Tibial nerve (tissue), 4 donors: ENCODE data around the gene TBC1D4. TPM values are rescaled to one million over a fixed set of nuclear protein-coding genes. Genes with fewer than 3 reads are reported as not detected.
"Not testable (repeated sequence)": the region's sequence is repeated elsewhere in the genome, so short reads cannot be mapped to it uniquely, and the experiment has no call there.

Source experiments
- DNase-seq, 2 donors: peaks; one replicate each; pipeline ENCODE4 v3.0.0-alpha.2; 2019; ENCODE audit warnings: low spot score in 2 of 2
- H3K27ac ChIP-seq, 4 donors: fragments of 200-600 bp; sonication (generic) in 3 of 4; one replicate each; pipeline ENCODE4 v1.5.1; 2017 to 2019; ENCODE audit warnings: mild to moderate bottlenecking in 1 of 4
- H3K27me3 ChIP-seq, 2 donors: fragments of 200-600 bp; sonication (generic) in 1 of 2; one replicate each; pipeline versions ENCODE4 v1.5.1 to v1.6.0; 2017 to 2019
- H3K36me3 ChIP-seq, 3 donors: fragments of 200-600 bp; sonication (generic); one replicate each; pipeline ENCODE4 v1.5.1; 2018 to 2019
- H3K4me1 ChIP-seq, 4 donors: fragments of 200-600 bp; sonication (generic) in 3 of 4; one replicate each; pipeline ENCODE4 v1.5.1; 2017 to 2019
- H3K4me3 ChIP-seq, 4 donors: fragments of 200-600 bp; sonication (generic) in 3 of 4; one replicate each; pipeline ENCODE4 v1.5.1; 2017 to 2019; ENCODE audit warnings: mild to moderate bottlenecking in 1 of 4, moderate library complexity in 1 of 4
- H3K9me3 ChIP-seq, 4 donors: fragments of 200-600 bp; sonication (generic) in 3 of 4; one replicate each; pipeline ENCODE4 v1.5.1; 2017 to 2019
- EP300 ChIP-seq, 2 donors: sonication (generic); formaldehyde crosslinking; IDR thresholded peaks; one replicate each; pipeline ENCODE4 v1.6.1; 2017; ENCODE audit warnings: antibody characterized with exemption in 2 of 2, mild to moderate bottlenecking in 1 of 2
- POLR2A ChIP-seq, 2 donors: fragments of 450-650 bp; IDR thresholded peaks; one replicate each; pipeline ENCODE4 v1.6.1; 2017; ENCODE audit warnings: antibody characterized with exemption in 2 of 2, mild to moderate bottlenecking in 2 of 2, moderate library complexity in 2 of 2
- WGBS, 2 donors: methylation state at CpG; one replicate each; pipeline ENCODE4 v1.1.5; 2018; 5-methylcytosine and 5-hydroxymethylcytosine counted together
- total RNA-seq, 4 donors: library from RNA; depleted of rRNA; stranded (reverse); fragments of >200 nt; gene quantifications; one replicate each; pipeline ENCODE4 v1.1.0, GENCODE V29; 2016
- TF ChIP-seq, protein P1 (sequence below), 5 experiments: fragments of 200-600 bp in 3 of 5; fragments of 450-650 bp in 2 of 5; sonication (generic) in 3 of 5; IDR thresholded peaks; one replicate each; pipeline ENCODE4 v1.5.1; 2016 to 2019; ENCODE audit warnings: antibody characterized with exemption in 5 of 5, mild to moderate bottlenecking in 3 of 5, moderate library complexity in 2 of 5

TBC1D4 gene
- total RNA-seq, 4 donors from 2014 or later: 17.7 to 45.4 (median 33.4) TPM

DNA sequence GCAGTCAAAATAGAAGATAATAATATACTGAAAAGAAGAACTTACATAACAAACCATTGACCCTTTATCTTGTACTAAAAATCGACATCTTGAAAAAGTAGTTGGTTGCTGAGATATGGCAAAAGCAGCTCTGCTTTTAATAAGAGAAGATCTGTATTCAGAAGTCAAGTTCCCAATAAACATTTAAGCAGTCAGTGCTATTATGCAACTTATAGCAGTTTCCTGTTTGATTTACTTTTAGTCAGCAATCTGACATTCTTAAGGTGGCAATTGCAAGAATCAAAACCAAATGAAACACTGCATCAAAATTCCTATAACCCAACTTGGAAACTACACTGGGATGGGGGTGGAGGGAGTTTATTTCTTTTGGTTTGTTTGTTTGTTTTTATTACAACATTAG lies 165.5 kb downstream of the TBC1D4 start:
- WGBS, 2 donors: 51 to 58% methylated on average over 1 of the region's 1 CpG
- Histone ChIP-seq H3K9me3 (no peaks in the 10 kb centered on the region), H3K27me3 (no peaks in the 10 kb centered on the region), H3K36me3 (peaks cover 0 to 12% (median 0%) of the 10 kb centered on the region in 3 donors), H3K4me1 (no peaks in the 10 kb centered on the region), H3K27ac (no peak overlapping the region), H3K4me3 (no peak overlapping the region)
- no peak for TF ChIP-seq EP300 (IDR thresholded peaks at IDR 0.05)
- TF ChIP-seq POLR2A (IDR thresholded peaks at IDR 0.05): no peak
- TF ChIP-seq, protein P1, sequence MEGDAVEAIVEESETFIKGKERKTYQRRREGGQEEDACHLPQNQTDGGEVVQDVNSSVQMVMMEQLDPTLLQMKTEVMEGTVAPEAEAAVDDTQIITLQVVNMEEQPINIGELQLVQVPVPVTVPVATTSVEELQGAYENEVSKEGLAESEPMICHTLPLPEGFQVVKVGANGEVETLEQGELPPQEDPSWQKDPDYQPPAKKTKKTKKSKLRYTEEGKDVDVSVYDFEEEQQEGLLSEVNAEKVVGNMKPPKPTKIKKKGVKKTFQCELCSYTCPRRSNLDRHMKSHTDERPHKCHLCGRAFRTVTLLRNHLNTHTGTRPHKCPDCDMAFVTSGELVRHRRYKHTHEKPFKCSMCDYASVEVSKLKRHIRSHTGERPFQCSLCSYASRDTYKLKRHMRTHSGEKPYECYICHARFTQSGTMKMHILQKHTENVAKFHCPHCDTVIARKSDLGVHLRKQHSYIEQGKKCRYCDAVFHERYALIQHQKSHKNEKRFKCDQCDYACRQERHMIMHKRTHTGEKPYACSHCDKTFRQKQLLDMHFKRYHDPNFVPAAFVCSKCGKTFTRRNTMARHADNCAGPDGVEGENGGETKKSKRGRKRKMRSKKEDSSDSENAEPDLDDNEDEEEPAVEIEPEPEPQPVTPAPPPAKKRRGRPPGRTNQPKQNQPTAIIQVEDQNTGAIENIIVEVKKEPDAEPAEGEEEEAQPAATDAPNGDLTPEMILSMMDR (IDR thresholded peaks at IDR 0.05): no peak
- no peak for DNase-seq

DNA sequence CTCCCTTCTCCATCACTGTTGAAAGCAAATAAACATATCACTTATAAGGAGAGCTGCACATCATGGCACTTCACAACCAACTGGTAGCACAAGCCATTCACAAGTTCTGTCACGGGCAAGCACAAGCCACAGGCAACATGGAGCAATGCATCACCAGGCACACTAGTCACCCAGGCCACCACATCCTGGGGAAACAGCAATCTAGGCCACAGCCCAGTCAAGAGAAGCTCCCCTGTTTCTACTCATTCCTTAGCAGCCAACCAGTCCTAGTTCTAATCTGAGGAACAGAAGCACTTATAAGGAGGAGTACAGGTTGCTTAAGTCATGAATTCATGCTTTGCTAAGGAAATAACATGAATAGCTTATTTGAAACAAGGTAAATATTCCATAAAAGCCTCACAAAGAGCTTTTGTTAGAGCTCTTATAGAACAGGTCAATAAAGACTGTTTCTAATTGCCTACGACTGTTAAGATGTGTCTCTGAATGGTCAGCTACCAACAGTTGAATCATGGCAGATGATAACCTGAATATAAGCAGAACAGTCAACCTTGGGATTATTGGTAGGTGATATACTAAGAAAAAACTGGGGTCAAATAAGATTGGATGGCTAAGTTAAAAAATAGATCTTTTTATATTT lies 169.0 kb downstream of the TBC1D4 start:
- no peak overlapping the region for H3K4me3 ChIP-seq
- no peaks in the 10 kb centered on the region for H3K9me3 ChIP-seq
- no peaks in the 10 kb centered on the region for H3K27me3 ChIP-seq
- no peak for DNase-seq
- 89 to 92% methylated on average over 2 of the region's 2 CpGs for WGBS, 2 donors
- peaks cover 0 to 28% (median 0%) of the 10 kb centered on the region in 3 donors for H3K36me3 ChIP-seq
- no peaks in the 10 kb centered on the region for H3K4me1 ChIP-seq
- TF ChIP-seq EP300 (IDR thresholded peaks at IDR 0.05) (no peak), POLR2A (IDR thresholded peaks at IDR 0.05) (no peak)
- TF ChIP-seq, protein P1 (IDR thresholded peaks at IDR 0.05): no peak
- no peak overlapping the region for H3K27ac ChIP-seq

DNA sequence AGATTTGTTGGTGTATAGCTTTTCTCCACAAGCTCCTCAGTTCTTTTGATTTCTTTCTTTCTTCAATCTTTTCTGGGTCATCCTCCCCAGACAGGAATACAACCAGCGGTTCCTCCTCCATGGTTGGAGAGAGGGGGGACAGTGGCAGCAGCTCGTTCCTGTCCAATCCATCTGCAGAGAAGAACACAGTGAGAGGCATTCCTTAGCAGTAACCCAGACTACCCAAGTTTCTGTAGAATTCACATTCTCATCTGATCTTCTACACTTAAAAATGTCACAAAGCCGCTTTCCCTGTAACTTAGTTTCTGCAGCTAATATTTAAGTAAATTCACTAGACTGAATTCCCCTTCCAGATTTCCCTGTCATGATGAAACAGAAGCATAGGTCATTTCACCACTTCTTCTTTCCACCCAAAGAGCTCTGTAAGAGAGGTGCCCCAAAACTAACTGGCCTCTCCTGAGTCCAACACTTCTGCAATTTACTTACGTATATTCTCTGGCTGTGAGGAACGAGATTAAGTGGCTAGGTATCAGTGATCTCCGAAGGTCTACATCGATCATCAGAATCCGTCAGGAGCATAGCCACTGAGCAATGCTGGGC lies 171.9 kb downstream of the TBC1D4 start:
- Histone ChIP-seq H3K27ac (no peak overlapping the region), H3K4me3 (no peak overlapping the region), H3K9me3 (no peaks in the 10 kb centered on the region), H3K27me3 (no peaks in the 10 kb centered on the region), H3K4me1 (no peaks in the 10 kb centered on the region), H3K36me3 (peaks cover 0 to 35% (median 0%) of the 10 kb centered on the region in 3 donors)
- 91% methylated on average over 8 of the region's 8 CpGs for WGBS, 2 donors
- TF ChIP-seq EP300 (IDR thresholded peaks at IDR 0.05) (no peak), POLR2A (IDR thresholded peaks at IDR 0.05) (no peak)
- TF ChIP-seq, protein P1 (IDR thresholded peaks at IDR 0.05): no peak
- no peak for DNase-seq

DNA sequence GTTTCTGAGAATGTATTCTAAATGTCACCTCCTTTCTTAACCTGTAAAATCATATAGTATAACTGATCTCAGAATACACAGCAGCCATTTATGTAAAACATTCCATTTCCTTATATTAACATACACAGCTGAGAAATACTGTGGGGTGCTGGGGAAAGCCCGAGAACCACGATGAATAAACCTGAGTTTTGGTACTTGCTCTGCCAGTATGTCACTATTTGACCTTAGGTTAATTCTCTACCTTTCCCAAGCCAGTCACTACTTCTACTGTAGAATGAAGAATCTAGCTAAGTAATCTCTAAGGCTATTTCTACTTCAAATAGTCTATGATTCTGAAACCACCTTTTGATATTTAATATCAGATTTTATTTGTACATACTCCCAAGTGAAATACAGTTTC lies 173.7 kb downstream of the TBC1D4 start:
- H3K4me1 ChIP-seq: no peaks in the 10 kb centered on the region
- peaks cover 0 to 47% (median 0%) of the 10 kb centered on the region in 3 donors for H3K36me3 ChIP-seq
- 87% methylated on average over 2 of the region's 2 CpGs for WGBS, 2 donors
- no peak overlapping the region for H3K27ac ChIP-seq
- H3K27me3 ChIP-seq: no peaks in the 10 kb centered on the region
- DNase-seq: no peak
- no peaks in the 10 kb centered on the region for H3K9me3 ChIP-seq
- TF ChIP-seq, protein P1 (IDR thresholded peaks at IDR 0.05): no peak
- TF ChIP-seq POLR2A (IDR thresholded peaks at IDR 0.05) (no peak), EP300 (IDR thresholded peaks at IDR 0.05) (no peak)
- no peak overlapping the region for H3K4me3 ChIP-seq

DNA sequence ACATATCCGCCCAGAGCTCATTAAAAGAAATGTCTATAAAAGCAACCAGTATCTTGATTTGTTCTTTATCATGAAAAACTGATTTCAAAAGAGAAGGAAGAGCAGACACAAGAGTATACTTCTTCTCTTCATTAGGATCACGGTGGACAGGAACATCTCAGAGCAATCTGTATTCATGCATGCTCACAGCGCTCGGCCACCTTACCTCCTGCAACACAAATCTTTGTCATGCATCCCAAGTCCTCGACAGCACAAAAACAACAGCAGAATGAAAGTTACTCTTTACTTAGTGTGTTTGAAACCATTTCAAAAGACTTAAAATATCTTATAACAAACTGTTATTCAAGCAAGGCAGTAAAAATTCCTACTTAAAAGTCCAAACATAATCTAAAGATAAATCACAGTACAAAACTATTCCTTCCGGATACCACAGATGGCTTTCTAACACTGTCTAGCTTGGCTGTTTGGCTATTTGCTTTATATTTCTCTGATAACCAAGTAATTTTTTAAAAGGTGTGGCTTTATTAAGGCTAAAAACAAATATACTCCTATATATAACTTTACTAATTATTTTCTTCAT lies 174.5 kb downstream of the TBC1D4 start:
- WGBS, 2 donors: 77 to 81% methylated on average over 6 of the region's 6 CpGs
- no peaks in the 10 kb centered on the region for H3K27me3 ChIP-seq
- TF ChIP-seq POLR2A (IDR thresholded peaks at IDR 0.05) (no peak), EP300 (IDR thresholded peaks at IDR 0.05) (no peak)
- TF ChIP-seq, protein P1 (IDR thresholded peaks at IDR 0.05): no peak
- no peak overlapping the region for H3K4me3 ChIP-seq
- no peak for DNase-seq
- no peaks in the 10 kb centered on the region for H3K4me1 ChIP-seq
- no peak overlapping the region for H3K27ac ChIP-seq
- H3K9me3 ChIP-seq: no peaks in the 10 kb centered on the region
- H3K36me3 ChIP-seq: peaks cover 0 to 42% (median 0%) of the 10 kb centered on the region in 3 donors

DNA sequence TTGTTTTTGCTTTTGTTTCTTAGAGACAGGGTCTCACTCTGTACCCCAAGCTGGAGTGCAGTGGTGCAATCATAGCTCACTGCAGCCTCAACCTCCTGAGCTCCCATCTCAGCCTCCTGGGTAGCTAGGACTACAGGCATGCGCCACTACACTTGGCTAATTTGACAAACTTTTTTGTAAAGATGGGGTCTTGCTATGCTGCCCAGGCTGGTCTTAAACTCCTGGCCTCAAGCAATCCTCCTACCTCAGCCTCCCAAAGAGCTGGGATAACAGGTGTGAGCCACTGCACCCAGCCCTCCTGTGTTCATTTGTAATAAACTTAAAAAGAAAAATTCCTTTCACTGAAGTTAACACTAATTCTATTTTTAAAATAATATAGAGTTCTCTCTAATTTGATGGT lies 175.0 kb downstream of the TBC1D4 start:
- peaks cover 0 to 37% (median 0%) of the 10 kb centered on the region in 3 donors for H3K36me3 ChIP-seq
- H3K27ac ChIP-seq, H3K4me3 ChIP-seq, DNase-seq, H3K4me1 ChIP-seq, H3K9me3 ChIP-seq, H3K27me3 ChIP-seq: not testable (repeated sequence)
- 95 to 97% methylated on average over 1 of the region's 1 CpG for WGBS, 2 donors
